Measurements from ENCODE around the gene PCDH19.

The PCDH19 gene

GRCh38 chrX:100418556-100418955 lies 8.5 kb upstream of the PCDH19 start:
- no peaks in the 10 kb centered on the region for H3K4me1 ChIP-seq (ENCODE audit: control insufficient read depth in 2 of 2, insufficient read depth in 2 of 2, low read length in 2 of 2)
- no peak overlapping the region for H3K4me3 ChIP-seq (ENCODE audit: low read length in 2 of 2)
- peaks cover 0 to 6% of the 10 kb centered on the region in 2 donors for H3K27me3 ChIP-seq (ENCODE audit: control insufficient read depth in 2 of 2, insufficient read depth in 2 of 2, low read length in 2 of 2)
- H3K27ac ChIP-seq (ENCODE audit: low read depth in 2 of 2, low read length in 2 of 2): no peak overlapping the region
- H3K36me3 ChIP-seq (ENCODE audit: control insufficient read depth in 2 of 2, insufficient read depth in 2 of 2, low read length in 2 of 2): no peaks in the 10 kb centered on the region
- H3K9me3 ChIP-seq (ENCODE audit: control insufficient read depth in 2 of 2, low read length in 2 of 2): no peaks in the 10 kb centered on the region
- H3K9ac ChIP-seq (ENCODE audit: low read depth in 1 of 2, low read length in 2 of 2): no peak overlapping the region

GRCh38 chrX:100417681-100418080 lies 7.6 kb upstream of the PCDH19 start:
- Histone ChIP-seq H3K4me3 (ENCODE audit: low read length in 2 of 2) (no peak overlapping the region), H3K27me3 (ENCODE audit: control insufficient read depth in 2 of 2, insufficient read depth in 2 of 2, low read length in 2 of 2) (peaks cover 3 to 11% of the 10 kb centered on the region in 2 donors), H3K27ac (ENCODE audit: low read depth in 2 of 2, low read length in 2 of 2) (no peak overlapping the region), H3K4me1 (ENCODE audit: control insufficient read depth in 2 of 2, insufficient read depth in 2 of 2, low read length in 2 of 2) (no peaks in the 10 kb centered on the region), H3K9me3 (ENCODE audit: control insufficient read depth in 2 of 2, low read length in 2 of 2) (no peaks in the 10 kb centered on the region), H3K36me3 (ENCODE audit: control insufficient read depth in 2 of 2, insufficient read depth in 2 of 2, low read length in 2 of 2) (no peaks in the 10 kb centered on the region), H3K9ac (ENCODE audit: low read depth in 1 of 2, low read length in 2 of 2) (no peak overlapping the region)

- Histone ChIP-seq H3K9ac (ENCODE audit: low read depth in 1 of 2, low read length in 2 of 2) (no peak overlapping the region), H3K9me3 (ENCODE audit: control insufficient read depth in 2 of 2, low read length in 2 of 2) (no peaks in the 10 kb centered on the region), H3K27me3 (ENCODE audit: control insufficient read depth in 2 of 2, insufficient read depth in 2 of 2, low read length in 2 of 2) (peaks cover 8 to 25% of the 10 kb centered on the region in 2 donors), H3K4me3 (ENCODE audit: low read length in 2 of 2) (no peak overlapping the region), H3K36me3 (ENCODE audit: control insufficient read depth in 2 of 2, insufficient read depth in 2 of 2, low read length in 2 of 2) (no peaks in the 10 kb centered on the region), H3K4me1 (ENCODE audit: control insufficient read depth in 2 of 2, insufficient read depth in 2 of 2, low read length in 2 of 2) (no peaks in the 10 kb centered on the region), H3K27ac (ENCODE audit: low read depth in 2 of 2, low read length in 2 of 2) (no peak overlapping the region)
Measured at GRCh38 chrX:100413229-100413628, 3.2 kb upstream of the PCDH19 start.

- H3K9me3 ChIP-seq (ENCODE audit: control insufficient read depth in 2 of 2, low read length in 2 of 2): peaks cover 0 to 1% of the 10 kb centered on the region in 2 donors
- H3K4me3 ChIP-seq (ENCODE audit: low read length in 2 of 2): no peak overlapping the region
- no peak overlapping the region for H3K27ac ChIP-seq (ENCODE audit: low read depth in 2 of 2, low read length in 2 of 2)
- peaks cover 16 to 36% of the 10 kb centered on the region in 2 donors for H3K27me3 ChIP-seq (ENCODE audit: control insufficient read depth in 2 of 2, insufficient read depth in 2 of 2, low read length in 2 of 2)
- H3K9ac ChIP-seq (ENCODE audit: low read depth in 1 of 2, low read length in 2 of 2): no peak overlapping the region
- H3K36me3 ChIP-seq (ENCODE audit: control insufficient read depth in 2 of 2, insufficient read depth in 2 of 2, low read length in 2 of 2): no peaks in the 10 kb centered on the region
- peaks cover 0 to 3% of the 10 kb centered on the region in 2 donors for H3K4me1 ChIP-seq (ENCODE audit: control insufficient read depth in 2 of 2, insufficient read depth in 2 of 2, low read length in 2 of 2)
Measured at GRCh38 chrX:100411802-100412715, 2.0 kb upstream of the PCDH19 start.

GRCh38 chrX:100410901-100411801 lies 1.1 kb upstream of the PCDH19 start:
- Histone ChIP-seq H3K27me3 (ENCODE audit: control insufficient read depth in 2 of 2, insufficient read depth in 2 of 2, low read length in 2 of 2) (peaks cover 22 to 42% of the 10 kb centered on the region in 2 donors), H3K9ac (ENCODE audit: low read depth in 1 of 2, low read length in 2 of 2) (no peak overlapping the region), H3K9me3 (ENCODE audit: control insufficient read depth in 2 of 2, low read length in 2 of 2) (peaks cover 0 to 3% of the 10 kb centered on the region in 2 donors), H3K27ac (ENCODE audit: low read depth in 2 of 2, low read length in 2 of 2) (no peak overlapping the region), H3K36me3 (ENCODE audit: control insufficient read depth in 2 of 2, insufficient read depth in 2 of 2, low read length in 2 of 2) (no peaks in the 10 kb centered on the region), H3K4me3 (ENCODE audit: low read length in 2 of 2) (no peak overlapping the region), H3K4me1 (ENCODE audit: control insufficient read depth in 2 of 2, insufficient read depth in 2 of 2, low read length in 2 of 2) (peaks cover 0 to 3% of the 10 kb centered on the region in 2 donors)

- Histone ChIP-seq H3K9ac (ENCODE audit: low read depth in 1 of 2, low read length in 2 of 2) (no peak overlapping the region), H3K9me3 (ENCODE audit: control insufficient read depth in 2 of 2, low read length in 2 of 2) (peaks cover 0 to 3% of the 10 kb centered on the region in 2 donors), H3K4me1 (ENCODE audit: control insufficient read depth in 2 of 2, insufficient read depth in 2 of 2, low read length in 2 of 2) (peaks cover 0 to 3% of the 10 kb centered on the region in 2 donors), H3K27me3 (ENCODE audit: control insufficient read depth in 2 of 2, insufficient read depth in 2 of 2, low read length in 2 of 2) (peaks cover 22 to 47% of the 10 kb centered on the region in 2 donors), H3K36me3 (ENCODE audit: control insufficient read depth in 2 of 2, insufficient read depth in 2 of 2, low read length in 2 of 2) (no peaks in the 10 kb centered on the region), H3K4me3 (ENCODE audit: low read length in 2 of 2) (peak overlapping the region; percentile 13 to 46), H3K27ac (ENCODE audit: low read depth in 2 of 2, low read length in 2 of 2) (no peak overlapping the region)
Measured at GRCh38 chrX:100408713-100409609, 1.1 kb downstream of the PCDH19 start.

GRCh38 chrX:100407784-100408712 lies 2.0 kb downstream of the PCDH19 start:
- Histone ChIP-seq H3K4me3 (ENCODE audit: low read length in 2 of 2) (peak overlapping the region in 1 of 2 donors; percentile 23), H3K9me3 (ENCODE audit: control insufficient read depth in 2 of 2, low read length in 2 of 2) (peaks cover 0 to 3% of the 10 kb centered on the region in 2 donors), H3K36me3 (ENCODE audit: control insufficient read depth in 2 of 2, insufficient read depth in 2 of 2, low read length in 2 of 2) (no peaks in the 10 kb centered on the region), H3K9ac (ENCODE audit: low read depth in 1 of 2, low read length in 2 of 2) (no peak overlapping the region), H3K27ac (ENCODE audit: low read depth in 2 of 2, low read length in 2 of 2) (no peak overlapping the region), H3K27me3 (ENCODE audit: control insufficient read depth in 2 of 2, insufficient read depth in 2 of 2, low read length in 2 of 2) (peaks cover 26 to 45% of the 10 kb centered on the region in 2 donors), H3K4me1 (ENCODE audit: control insufficient read depth in 2 of 2, insufficient read depth in 2 of 2, low read length in 2 of 2) (peaks cover 0 to 3% of the 10 kb centered on the region in 2 donors)

- H3K36me3 ChIP-seq (ENCODE audit: control insufficient read depth in 2 of 2, insufficient read depth in 2 of 2, low read length in 2 of 2): no peaks in the 10 kb centered on the region
- H3K27me3 ChIP-seq (ENCODE audit: control insufficient read depth in 2 of 2, insufficient read depth in 2 of 2, low read length in 2 of 2): peaks cover 21 to 42% of the 10 kb centered on the region in 2 donors
- no peak overlapping the region for H3K9ac ChIP-seq (ENCODE audit: low read depth in 1 of 2, low read length in 2 of 2)
- no peak overlapping the region for H3K27ac ChIP-seq (ENCODE audit: low read depth in 2 of 2, low read length in 2 of 2)
- peaks cover 0 to 3% of the 10 kb centered on the region in 2 donors for H3K4me1 ChIP-seq (ENCODE audit: control insufficient read depth in 2 of 2, insufficient read depth in 2 of 2, low read length in 2 of 2)
- H3K9me3 ChIP-seq (ENCODE audit: control insufficient read depth in 2 of 2, low read length in 2 of 2): peaks cover 0 to 3% of the 10 kb centered on the region in 2 donors
- peak overlapping the region; percentile 9 to 16 for H3K4me3 ChIP-seq (ENCODE audit: low read length in 2 of 2)
Measured at GRCh38 chrX:100407147-100407783, 2.8 kb downstream of the PCDH19 start.

Data from mucosa of rectum (tissue), 2 donors.